ENCODE results near the gene EDA.

Gene EDA

GRCh38 chrX:69615779-69616456 lies at the start of gene EDA:
Gene EDA, plus strand, starts transcription at chrX:69616113.
- no peak for DNase-seq

GRCh38 chrX:69568828-69569227 lies 47.1 kb upstream of the EDA start:
- DNase-seq = no peak

- no peak for DNase-seq
Measured at GRCh38 chrX:69597399-69597798, 18.5 kb upstream of the EDA start.

- no peak for DNase-seq
Measured at GRCh38 chrX:69600182-69600581, 15.7 kb upstream of the EDA start.

- no peak for DNase-seq
Measured at GRCh38 chrX:69603566-69604194, 12.2 kb upstream of the EDA start.

GRCh38 chrX:69605521-69605920 lies 10.4 kb upstream of the EDA start:
- DNase-seq = no peak

GRCh38 chrX:69607616-69608015 lies 8.3 kb upstream of the EDA start:
- no peak for DNase-seq

GRCh38 chrX:69613946-69614345 lies 2.0 kb upstream of the EDA start:
- DNase-seq = no peak

- DNase-seq = no peak
Measured at GRCh38 chrX:69614886-69615285, 1.0 kb upstream of the EDA start.

- no peak for DNase-seq
Measured at GRCh38 chrX:69615342-69615741, 571 bp upstream of the EDA start.

GRCh38 chrX:69616457-69617203 lies 717 bp downstream of the EDA start:
- DNase-seq = no peak

- DNase-seq = no peak
Measured at GRCh38 chrX:69618803-69619202, 2.9 kb downstream of the EDA start.

- DNase-seq = no peak
Measured at GRCh38 chrX:69626129-69626528, 10.2 kb downstream of the EDA start.

GRCh38 chrX:69627744-69628143 lies 11.8 kb downstream of the EDA start:
- no peak for DNase-seq

GRCh38 chrX:69630147-69630546 lies 14.2 kb downstream of the EDA start:
- DNase-seq = no peak

- DNase-seq = no peak
Measured at GRCh38 chrX:69664693-69665092, 48.8 kb downstream of the EDA start.

- DNase-seq = no peak
Measured at GRCh38 chrX:69670001-69670555, 54.2 kb downstream of the EDA start.

- DNase-seq = no peak
Measured at GRCh38 chrX:69674891-69675290, 59.0 kb downstream of the EDA start.

- no peak for DNase-seq
Measured at GRCh38 chrX:69705818-69706217, 89.9 kb downstream of the EDA start.

GRCh38 chrX:69718102-69718501 lies 102.2 kb downstream of the EDA start:
- no peak for DNase-seq

GRCh38 chrX:69724307-69724706 lies 108.4 kb downstream of the EDA start:
- no peak for DNase-seq

- DNase-seq = no peak
Measured at GRCh38 chrX:69740317-69740716, 124.4 kb downstream of the EDA start.

GRCh38 chrX:69741721-69742120 lies 125.8 kb downstream of the EDA start:
- DNase-seq = no peak

GRCh38 chrX:69746051-69746450 lies 130.1 kb downstream of the EDA start:
- no peak for DNase-seq

Measured in NCI-H1436 treated with DMSO at 0.1 percent for 48 hours (cell line).